SK-MEL-5 (cell line): ENCODE results near the gene SVOPL. TPM values are rescaled to one million over a fixed set of nuclear protein-coding genes. Genes with fewer than 3 reads are reported as not detected.
A peak's percentile ranks its signal among the peaks of the same experiment; 100 is the strongest.

Source experiments
- DNase-seq: peaks from one replicate; pipeline ENCODE4 v3.0.0-alpha.2; 2016; ENCODE audit warnings: low read depth, low spot score
- in situ Hi-C: cut with HindIII; loops from 2 replicates; pipeline ENCODE4 v1.10.0; 2016; ENCODE audit warnings: low sequenced_read_pairs, high pct_unique_total_duplicates, low pct_unique_long_range_greater_than_20kb
- total RNA-seq: library from RNA; depleted of rRNA; stranded (reverse); fragments of >200 nt; shearing (Covaris generic); gene quantifications from 2 replicates; pipeline ENCODE4 v1.2.3, GENCODE V29; 2014

Gene SVOPL
- total RNA-seq, 1 experiment from 2014 or later, result not detected

DNA sequence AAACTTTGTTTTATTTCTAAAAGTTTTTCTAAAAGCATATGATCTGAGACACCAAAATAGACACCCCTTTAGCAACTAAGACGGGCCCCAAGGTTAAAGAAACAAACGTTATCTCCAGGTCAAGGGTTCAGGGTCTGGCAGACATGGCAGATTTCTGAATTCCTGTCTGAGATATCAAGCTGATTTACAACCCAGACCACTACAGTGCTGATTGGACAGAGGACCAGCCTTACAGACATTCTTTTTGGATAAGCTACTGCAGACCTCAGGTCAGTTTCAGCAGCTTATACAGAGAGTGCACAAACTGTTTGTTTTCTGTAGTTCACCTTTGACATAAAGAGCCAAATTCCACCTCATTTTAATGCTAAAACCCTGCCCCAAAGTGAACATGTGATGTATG is 34.8 kb downstream of the SVOPL start:
- in situ Hi-C loops, result no loop called here
- no peak for DNase-seq

DNA sequence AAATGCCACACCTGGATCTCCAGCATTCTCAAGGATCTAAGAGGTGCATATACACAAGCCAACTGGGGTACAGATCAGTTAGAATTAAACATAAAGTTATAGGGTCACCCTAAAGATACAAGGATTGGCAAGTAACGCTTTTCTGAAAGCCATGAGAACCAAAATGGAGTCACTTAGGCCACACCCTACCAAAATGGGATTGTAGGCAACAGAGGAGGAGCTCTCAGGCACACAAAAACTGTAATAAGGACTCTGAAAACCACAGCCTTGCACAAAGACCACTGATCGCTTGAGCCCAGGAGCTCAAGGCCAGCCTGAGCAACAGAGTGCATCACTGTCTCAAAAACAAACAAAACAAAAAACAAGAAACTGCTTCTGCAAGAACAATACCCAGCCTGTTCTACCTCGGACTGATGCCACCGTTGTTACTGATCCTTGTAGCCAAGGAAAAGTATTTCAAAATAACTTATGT is 35.5 kb downstream of the SVOPL start:
- peak; percentile 74 for DNase-seq
- in situ Hi-C loops, result no loop called here

DNA sequence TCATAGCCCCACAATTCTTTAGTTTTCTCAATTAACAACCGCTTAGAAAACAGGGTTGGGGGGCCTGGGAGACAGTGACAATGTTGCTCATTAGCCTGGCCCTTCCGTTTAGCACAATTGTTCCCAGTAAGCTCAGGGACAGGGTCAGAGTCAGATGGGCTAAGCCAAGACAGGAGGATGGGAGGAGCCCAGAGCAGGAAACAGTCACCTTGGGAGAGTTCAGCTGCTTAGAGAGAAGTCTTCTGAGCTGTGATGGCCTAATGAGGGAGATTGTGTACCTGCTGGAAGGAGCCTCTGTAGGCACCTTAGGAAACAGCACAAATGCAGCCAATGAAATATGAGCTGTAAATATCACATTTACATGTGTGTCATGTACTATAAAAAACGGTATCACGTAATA is 35.9 kb downstream of the SVOPL start:
- DNase-seq, result no peak
- in situ Hi-C loops, result no loop called here

DNA sequence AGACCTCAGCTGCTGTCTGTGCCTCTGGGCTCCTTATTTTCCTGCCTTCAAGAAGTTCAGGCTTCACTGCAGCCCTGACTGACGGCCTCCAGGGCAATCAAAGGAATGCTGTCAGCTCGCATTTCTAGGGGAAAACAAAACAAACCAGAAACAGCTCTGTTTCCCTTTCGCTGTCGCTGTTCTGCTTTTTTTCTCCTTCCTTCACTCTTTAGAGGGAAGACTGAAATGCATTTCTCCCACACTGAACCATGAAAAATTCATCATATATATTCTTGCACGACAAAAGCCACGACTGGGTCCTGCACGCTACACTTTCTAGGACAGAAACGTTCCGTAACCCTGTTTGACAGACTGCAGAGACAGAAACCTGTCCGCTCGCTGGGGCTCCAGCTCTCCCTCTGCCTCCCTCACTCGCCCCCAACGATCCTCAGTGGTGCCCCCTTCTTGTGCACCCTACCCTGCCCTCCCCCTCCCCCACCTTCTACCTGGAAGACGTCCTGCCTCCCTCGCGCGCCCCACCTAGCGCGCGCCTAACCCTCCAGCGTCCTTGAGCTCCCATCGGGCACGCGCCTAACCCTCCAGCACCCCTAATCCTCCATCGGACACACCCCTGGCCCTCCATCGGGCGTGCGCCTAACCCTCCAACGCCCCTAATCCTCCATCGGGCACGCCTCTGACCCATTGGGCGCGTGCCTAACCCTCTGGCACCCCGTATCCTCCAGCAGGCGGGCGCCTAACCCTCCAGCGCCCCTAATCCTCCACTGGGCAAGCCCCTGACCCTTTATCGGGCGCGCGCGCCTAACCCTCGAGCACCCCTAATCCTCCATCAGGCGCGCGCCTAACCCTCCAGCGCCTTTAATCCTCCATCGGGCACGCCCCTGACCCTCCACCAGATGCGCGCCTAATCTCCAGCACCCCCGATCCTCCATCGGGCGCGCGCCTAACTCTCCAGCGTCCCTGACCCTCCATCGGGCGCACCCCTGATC is 37.1 kb downstream of the SVOPL start:
- in situ Hi-C loops, result no loop called here
- DNase-seq, result no peak

DNA sequence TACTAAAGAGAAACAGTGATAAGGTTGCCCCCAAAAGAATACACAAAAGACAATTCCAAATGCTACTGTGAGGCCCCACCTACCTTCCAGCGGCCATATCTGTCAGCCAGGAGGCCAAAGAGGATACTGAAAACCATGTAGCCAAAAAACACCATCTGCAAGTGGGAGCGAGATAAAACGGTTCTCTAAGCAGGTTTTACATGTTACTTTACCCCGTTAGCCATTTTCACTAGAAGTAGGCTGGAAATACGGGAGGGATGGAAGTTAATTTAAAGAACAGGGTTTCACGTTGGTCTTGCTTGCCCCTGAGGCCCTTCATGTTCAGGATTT is 38.2 kb downstream of the SVOPL start:
- DNase-seq, result no peak
- in situ Hi-C loops, result no loop called here

DNA sequence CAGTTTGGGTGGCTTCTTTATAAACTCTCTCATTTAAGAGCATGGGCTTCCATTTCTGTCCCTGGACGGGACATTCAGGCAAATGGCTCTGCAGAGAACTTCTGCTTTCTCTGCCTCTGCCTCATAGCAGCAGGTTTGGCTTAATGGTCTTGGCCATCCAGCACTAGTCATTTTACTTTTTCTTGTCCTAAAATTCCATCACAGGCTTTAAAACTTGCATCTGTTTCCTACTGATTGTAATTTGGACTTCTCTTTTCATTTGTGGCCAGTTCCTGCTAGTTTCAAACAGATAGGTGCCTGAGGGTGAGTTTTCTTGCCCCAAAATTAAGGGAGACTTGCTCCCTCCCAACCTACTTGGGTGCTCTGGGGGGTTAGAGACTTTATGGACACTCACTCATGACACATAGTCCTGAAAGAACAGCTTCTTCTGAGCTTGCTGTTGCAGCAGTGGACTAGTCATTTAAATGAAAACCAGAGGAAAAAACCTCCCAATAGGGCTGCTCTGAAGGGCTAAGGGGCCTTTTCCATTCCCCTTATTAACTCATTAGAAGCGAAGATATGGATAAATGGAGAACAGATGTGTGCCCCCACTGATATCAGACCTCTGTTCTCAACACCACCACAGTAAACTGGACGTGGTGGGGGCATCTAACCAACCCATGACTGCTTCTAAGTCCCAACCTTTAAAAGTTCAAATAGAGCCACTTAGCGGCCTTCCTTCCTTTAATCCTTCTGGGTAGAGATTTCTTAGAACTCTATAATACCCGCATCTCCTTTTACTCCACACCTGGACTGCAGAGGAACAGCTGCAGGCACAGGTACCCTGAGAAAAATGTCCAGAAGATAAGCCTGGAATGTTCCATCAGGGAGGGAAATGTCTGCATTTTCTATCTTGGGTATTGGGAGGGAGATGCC is 38.8 kb downstream of the SVOPL start:
- in situ Hi-C loops, result no loop called here
- DNase-seq, result no peak

DNA sequence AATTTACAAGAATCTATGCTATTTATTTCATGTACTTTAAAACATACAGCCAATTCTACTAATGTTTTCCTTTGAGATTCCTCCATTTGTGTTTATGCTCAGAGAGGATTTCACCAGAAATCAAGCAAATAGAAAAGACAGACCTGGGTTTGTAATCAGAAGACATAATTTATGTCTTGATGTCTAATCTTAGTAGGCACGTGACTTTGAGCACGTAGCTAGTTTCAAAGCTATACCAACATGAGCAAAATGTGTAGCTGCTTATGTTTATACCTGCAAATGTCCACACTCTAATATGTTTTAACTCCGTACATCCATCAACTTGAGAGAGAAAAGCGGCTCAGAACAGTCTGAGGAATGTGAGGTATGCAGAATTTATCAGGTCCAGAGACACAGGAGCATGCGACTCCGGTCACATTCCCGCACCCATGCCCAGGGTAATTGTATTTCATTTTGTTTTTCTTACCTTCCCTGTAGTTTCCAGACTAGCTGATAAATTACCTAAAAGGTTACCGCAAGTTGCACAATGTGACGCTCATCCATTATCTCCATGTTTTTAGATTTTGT is 40.0 kb downstream of the SVOPL start:
- in situ Hi-C loops, result no loop called here
- no peak for DNase-seq

DNA sequence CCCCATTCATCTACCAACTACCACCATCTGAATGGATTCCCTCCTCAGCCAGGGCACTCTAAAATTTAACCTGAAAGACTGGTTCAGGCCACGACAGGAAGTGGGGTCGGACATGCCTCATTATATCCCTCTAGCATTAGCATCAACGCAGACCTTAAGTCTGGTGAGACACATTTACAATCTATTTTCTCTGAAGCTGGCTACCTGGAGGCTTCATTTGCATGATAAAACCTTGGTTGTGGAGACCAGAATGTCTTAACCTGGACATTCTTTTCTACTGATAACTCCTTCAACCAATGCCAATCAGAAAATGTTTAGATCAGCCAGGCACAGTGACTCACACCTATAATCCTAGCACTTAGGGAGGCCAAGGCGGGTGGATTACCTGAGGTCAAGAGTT is 42.3 kb downstream of the SVOPL start:
- in situ Hi-C loops, result no loop called here
- DNase-seq, result no peak

DNA sequence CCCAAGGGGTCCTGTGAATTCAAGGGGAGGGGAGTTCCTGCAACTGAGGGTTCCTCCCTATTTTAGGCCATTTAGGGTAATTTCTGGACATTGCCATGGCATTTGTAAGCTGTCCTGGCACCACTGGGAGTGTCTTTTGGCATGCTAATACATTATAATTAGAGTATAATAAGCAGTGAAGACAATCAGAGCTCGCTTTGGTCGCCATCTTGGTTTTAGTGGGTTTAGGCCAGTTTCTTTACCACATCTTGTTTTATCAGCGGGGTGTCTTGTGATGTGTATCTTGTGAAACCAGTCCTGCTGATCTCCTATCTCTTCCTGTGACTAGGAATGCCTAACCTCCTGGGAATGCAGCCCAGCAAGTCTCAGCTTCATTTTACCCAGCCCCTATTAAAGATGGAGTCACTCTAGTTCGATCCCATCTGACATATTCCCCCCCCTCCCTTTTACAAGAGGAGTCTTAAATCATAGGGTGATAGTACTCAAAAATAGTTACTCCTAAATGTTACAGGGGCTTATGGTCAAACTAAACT is 43.2 kb downstream of the SVOPL start:
- in situ Hi-C loops, result no loop called here
- DNase-seq, result peak; percentile 44

DNA sequence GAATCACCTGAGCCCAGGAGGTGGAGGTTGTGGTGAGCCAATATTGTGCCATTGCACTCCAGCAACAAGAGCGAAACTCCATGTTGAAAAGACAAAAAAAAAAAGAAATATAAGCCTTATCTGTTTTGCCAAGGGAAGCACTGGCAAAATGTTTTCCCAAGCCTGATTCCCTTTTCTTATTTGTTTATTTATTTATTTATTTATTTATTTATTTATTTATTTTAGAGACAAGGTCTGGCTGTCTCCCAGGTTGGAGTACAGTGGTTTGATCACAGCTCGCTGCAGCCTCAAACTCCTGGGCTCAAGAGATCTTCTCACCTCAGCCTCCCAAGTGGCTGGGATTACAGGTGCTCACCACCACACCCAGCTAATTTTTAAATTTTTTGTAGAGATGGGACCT is 44.2 kb downstream of the SVOPL start:
- in situ Hi-C loops, result no loop called here
- no peak for DNase-seq

DNA sequence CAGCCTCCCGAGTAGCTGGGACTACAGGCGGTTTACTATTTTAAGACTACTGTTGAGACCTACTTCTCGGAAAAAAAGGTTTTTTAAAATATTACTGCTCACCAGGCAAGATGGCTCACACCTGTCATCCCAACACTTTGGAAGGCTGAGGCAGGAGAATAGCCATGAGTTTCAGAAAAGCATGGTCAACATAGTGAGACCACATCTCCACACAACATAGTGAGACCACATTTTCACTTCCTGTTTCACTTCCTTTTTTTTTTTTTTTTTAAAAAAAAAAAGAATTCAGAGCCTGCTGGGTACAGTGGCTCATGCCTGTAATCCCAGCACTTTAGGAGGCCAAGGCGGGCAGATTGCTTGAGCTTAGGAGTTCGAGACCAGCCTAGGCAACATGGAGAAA is 46.5 kb downstream of the SVOPL start:
- no peak for DNase-seq
- in situ Hi-C loops, result no loop called here

DNA sequence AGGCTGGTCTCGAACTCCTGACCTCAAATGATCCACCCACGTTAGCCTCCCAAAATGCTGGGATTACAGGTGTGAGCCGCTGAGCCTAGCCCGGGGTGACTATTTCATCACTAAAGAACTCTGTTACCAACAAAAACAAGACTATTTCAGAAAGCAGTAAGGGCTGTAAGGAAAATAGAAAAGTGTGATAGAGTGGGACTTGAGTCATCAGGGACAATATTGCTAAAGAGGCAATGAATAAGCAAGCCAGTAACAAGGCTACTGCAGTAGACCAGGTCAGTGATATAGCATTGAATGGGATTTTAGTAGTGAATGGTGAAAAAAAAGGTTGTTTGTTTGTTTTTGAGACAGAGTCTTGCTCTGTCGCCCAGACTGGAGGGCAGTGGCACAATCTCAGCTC is 51.7 kb downstream of the SVOPL start:
- in situ Hi-C loops, result no loop called here
- no peak for DNase-seq

DNA sequence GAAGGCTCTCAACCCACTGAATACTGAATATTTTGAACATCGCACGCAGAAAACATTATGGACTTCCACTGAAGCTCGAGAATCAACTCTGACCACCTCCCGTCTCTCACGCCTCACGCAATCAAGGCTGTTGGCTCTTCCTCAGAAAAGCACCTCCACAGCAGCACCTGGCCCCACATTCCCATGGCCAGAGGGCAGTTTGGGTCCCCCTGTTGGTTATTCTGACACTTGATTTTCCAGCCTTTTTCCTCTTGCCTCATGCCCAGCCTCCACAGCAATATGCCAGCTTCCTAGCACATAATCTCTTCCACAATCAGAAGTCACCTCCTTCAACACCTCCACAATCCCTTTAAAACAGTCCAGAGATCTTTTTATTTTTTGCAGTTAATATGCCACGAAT is 55.9 kb downstream of the SVOPL start:
- peak; percentile 46 for DNase-seq
- in situ Hi-C loops, result no loop called here

DNA sequence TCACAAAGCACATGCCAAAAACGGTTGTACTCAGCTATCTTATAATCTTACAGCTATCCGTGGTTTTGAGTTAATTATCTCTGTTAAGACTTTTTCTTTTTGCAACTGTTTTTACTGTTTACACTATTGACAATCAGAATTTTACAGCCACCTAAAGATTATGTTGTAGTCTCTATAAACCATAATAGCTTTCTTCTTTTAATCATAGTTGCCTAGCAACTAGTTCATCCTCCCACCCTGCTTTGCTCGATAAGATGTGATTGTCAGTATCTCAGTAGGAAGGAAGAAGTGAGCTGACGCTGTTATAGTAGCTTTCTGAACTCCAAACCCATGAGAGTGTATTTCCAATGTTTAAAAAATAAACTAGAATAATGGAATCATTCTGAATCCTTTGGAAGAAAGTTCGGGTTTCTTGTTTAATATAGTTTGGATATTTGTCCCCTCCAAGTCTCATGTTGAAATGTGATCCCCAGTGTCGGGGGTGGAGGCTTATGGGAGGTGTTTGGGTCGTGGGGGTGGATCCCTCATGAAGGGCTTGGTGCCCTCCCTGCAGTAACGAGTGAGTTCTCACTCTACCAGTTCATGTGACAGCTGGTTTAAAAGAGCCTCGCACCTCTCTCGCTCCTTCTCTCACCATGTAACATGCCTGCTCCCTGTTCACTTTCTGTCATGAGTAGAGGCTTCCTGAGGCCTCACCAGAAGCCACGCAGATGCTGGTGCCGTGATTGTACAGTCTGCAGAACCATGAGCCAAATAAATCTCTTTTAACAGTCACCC is 68.1 kb downstream of the SVOPL start:
- no peak for DNase-seq
- in situ Hi-C loops, result no loop called here

DNA sequence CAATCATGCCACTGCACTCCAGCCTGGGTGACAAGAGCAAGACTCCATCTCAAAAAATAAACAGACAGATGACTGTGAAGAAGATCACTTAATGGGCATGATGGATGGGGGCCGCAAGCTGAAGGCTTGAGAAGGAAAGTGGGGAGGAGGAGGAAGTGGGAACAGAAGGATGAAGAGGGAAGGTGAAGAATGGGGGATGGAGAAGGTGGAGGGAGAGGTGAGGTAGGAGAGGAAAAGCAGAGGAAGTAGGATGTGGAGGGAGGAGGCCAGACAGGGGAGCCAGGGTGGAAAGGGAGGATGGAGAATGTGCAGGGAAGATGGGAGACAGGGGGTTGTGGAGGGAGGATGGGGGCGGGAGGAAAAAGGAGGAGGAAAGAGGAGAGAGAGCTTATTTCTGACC is 68.8 kb downstream of the SVOPL start:
- no peak for DNase-seq
- in situ Hi-C loops, result no loop called here

DNA sequence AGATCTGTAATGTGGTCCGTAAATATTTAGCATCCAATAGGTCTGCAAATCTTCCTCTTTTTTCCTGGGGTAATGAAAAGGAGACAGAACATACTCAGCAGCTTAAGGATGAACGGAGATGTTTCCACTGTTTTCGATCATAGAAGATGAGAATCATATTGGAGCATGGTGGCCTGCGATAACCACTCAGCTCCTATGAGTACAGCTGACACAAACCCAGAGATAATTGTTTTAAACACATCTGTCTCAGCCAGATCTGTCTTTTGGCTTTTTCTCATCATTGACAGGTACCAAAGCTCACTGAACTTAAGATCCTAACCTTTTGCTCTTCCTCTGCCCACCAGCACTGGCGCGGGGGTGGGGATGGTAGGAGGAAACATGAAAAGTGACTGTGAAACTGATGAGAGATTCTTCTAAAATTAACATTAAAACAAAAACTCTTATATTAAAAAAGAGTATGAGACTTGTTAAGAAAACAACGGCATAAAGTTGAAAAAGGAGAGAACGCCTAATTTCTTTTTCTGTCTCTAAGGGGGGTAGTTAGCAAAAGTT is 71.0 kb downstream of the SVOPL start:
- no peak for DNase-seq
- in situ Hi-C loops, result no loop called here

DNA sequence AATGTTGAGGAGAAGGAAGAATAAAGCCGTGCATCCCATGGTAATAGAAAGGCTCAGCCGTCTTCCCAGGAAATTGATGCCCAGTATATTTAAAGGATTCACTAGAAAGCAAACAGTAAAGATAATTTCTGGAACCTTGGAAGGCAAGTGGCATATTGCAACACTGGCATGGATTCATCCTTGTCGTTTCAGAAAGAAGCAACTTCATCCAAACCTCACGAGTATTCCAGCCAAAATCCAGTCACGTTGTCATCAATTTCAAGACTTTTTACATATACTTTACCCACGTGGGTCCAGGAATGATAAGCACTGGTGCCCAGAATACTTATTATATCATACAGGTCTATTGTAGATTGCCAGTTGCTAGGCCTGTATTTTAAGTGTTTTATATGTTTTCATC is 73.8 kb downstream of the SVOPL start:
- in situ Hi-C loops, result no loop called here
- DNase-seq, result no peak
